GM19035 (cell line): ENCODE measurements around the gene MKLN1.

Experiments used
- ATAC-seq: cut with Tn5 transposase; IDR thresholded peaks from one replicate; pipeline ENCODE4 v1.9.1; 2021; ENCODE audit not compliant: unreplicated experiment

MKLN1 gene

GRCh38 chr7:131538813-131539179, 211.1 kb downstream of the MKLN1 start:
- ATAC-seq = no peak

GRCh38 chr7:131540491-131541162, 213.0 kb downstream of the MKLN1 start:
- no peak for ATAC-seq

GRCh38 chr7:131543298-131543697, 215.6 kb downstream of the MKLN1 start:
- ATAC-seq = no peak

DNA sequence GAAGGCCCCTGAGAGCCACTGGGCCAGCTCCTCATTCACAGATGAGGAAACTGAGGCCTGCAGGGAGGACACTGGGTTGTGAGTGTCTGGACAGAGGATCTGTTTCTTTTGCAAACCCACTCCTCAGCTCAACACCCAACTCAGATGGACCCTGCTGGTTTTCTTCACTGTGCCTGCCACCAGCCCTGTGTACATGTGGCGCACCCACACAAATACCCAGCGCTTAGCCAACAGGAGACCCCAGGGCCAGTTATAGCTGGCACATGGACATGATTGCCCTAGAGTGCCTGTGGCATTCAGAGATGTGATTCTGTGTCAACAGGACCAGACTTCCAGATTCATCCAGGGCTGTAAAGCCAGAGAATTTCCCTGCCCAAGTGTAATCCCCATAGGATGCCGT, 216.3 kb downstream of the MKLN1 start:
- no peak for ATAC-seq

DNA sequence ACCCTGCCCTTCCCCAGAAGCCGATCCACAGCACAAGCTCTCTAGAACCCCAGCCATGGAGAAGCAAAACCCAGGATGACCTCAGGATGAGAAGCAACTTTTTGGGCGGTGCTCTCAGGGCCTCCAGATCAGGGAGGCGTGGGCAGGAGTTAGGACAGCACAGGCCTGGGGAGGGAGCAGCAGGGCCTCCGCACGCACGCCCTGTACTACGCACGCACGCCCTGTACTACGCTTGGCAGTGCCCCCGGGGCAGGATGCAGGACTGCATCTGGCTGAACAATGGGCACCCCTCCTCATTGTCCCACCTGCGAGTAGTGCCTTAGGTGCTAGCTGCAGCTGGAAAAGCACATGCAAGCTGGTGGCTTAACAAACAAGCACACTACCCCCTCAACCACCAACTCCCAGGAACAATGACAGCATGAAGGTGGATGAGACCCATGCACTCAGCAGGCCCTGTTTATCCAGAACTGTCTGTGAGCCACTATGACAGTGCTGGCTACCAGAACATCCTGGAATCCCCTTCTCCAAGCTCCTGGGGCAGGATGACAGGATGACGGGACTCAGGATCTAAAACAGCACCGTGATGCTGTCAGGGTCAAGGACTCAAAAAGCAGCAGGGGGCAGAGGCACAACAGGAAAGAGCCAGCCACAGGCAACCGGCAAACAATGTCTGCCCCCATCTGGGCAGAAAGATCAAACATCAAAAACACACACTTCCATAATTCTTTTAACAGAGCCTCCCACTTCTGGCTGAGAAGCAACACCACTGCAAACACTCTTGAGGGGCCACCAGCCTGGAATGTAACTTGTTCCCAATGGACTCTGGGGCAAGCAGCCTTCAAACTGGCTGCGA, 217.0 kb downstream of the MKLN1 start:
- no peak for ATAC-seq

DNA sequence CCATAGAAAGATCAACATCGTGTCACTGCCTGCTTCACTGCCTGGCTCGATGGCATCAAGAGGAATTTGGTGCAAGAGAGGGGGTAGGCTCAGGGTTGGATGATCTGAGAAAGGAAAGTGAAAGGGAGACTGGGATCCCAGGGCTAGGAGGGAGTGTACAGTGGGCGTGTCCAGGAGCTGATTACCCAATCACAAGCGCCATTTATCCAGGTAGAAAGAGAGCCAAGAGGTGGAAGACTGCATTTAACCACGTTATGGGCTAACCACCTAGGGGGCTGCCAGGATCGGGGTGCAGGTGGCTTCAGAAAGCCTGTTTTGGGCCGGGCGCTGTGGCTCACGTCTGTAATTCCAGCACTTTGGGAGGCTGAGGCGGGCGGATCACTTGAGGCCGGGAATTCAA, 218.4 kb downstream of the MKLN1 start:
- ATAC-seq = no peak
